Fibroblast of lung (primary cell): ENCODE results near the gene SH3BP2.

Source experiments
- EZH2 ChIP-seq: IDR thresholded peaks from 2 replicates; pipeline ENCODE4 v1.5.1; 2012; ENCODE audit warnings: low read length, control low read depth, mild to moderate bottlenecking; ENCODE audit errors: missing control alignments
- TF ChIP-seq, protein P1 (sequence below), 2 donors: IDR thresholded peaks in 1 of 2; conservative IDR thresholded peaks in 1 of 2; 1 replicate in 1 of 2; 2 replicates in 1 of 2; pipeline ENCODE4 v1.5.1; 2011 to 2012; ENCODE audit warnings: low read length in 2 of 2, control low read depth in 1 of 2, inconsistent platforms in 1 of 2, low read depth in 1 of 2, mild to moderate bottlenecking in 1 of 2

DNA sequence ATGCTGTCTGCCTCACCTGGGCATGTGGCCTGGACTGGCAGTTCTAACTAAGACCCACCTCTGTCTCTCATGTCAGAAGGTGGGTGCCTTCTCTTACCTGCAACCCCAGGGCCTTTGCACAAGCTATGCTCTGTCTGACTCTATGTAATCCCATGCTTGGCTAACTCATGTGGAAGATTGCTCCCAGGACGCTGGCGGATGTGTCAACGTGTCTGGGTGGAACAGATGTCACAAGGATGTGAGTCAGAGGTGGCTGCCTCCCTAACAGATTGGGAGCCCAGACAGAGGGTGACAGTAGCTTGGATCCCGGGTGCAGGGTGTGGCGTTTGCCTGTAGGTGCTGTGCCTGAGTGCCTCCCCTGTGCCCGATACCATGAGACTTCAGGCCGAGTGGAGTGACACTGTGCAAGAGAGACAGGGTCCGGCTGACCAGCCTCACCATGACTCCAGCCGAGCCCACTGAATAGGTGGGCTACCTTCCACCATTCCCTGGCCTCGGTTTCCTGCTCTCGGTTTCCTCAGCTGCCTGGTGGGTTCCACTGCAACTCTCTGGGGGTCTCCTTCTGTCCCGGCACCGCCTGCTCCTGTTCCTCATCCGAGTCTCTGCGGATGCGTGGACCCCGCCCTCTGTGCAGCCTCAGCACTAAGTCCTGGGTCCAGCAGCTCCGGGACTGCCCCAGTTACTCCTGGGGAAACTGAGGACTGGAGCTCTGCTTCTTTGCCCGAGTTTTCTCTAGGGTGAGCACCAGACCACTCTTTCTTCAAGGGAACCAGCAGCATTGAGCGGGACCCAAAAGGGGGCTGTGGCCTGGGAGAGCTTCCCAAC, 11.0 kb downstream of the SH3BP2 start:
- TF ChIP-seq, protein P1, sequence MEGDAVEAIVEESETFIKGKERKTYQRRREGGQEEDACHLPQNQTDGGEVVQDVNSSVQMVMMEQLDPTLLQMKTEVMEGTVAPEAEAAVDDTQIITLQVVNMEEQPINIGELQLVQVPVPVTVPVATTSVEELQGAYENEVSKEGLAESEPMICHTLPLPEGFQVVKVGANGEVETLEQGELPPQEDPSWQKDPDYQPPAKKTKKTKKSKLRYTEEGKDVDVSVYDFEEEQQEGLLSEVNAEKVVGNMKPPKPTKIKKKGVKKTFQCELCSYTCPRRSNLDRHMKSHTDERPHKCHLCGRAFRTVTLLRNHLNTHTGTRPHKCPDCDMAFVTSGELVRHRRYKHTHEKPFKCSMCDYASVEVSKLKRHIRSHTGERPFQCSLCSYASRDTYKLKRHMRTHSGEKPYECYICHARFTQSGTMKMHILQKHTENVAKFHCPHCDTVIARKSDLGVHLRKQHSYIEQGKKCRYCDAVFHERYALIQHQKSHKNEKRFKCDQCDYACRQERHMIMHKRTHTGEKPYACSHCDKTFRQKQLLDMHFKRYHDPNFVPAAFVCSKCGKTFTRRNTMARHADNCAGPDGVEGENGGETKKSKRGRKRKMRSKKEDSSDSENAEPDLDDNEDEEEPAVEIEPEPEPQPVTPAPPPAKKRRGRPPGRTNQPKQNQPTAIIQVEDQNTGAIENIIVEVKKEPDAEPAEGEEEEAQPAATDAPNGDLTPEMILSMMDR (conservative IDR thresholded peaks at IDR 0.05 in 1 of 2, IDR thresholded peaks at IDR 0.05 in 1 of 2; ENCODE audit: low read depth in 1 of 2, low read length in 2 of 2) = no peak
- no peak for TF ChIP-seq EZH2
